HepG2 (cell line): ENCODE measurements around the gene CASKIN1. TPM values are rescaled to one million over a fixed set of nuclear protein-coding genes. Genes with fewer than 3 reads are reported as not detected.
A peak's percentile ranks its signal among the peaks of the same experiment; 100 is the strongest.

Experiments used
- BCL6 ChIP-seq: IDR thresholded peaks from 2 replicates; pipeline ENCODE4 v1.6.1; 2016; ENCODE audit warnings: missing genetic modification reagents, missing compliant biosample characterization
- GATA4 ChIP-seq: sonication (generic); IDR thresholded peaks from 2 replicates; pipeline ENCODE4 v1.6.1; 2016; ENCODE audit warnings: antibody characterized with exemption, low read depth, borderline replicate concordance
- IRF2 ChIP-seq: IDR thresholded peaks from 2 replicates; pipeline ENCODE4 v1.6.1; 2018; ENCODE audit warnings: missing genetic modification reagents, missing compliant biosample characterization
- KDM3A ChIP-seq: IDR thresholded peaks from 2 replicates; pipeline ENCODE4 v1.6.1; 2018; ENCODE audit warnings: low read depth, missing compliant biosample characterization
- NFKBIZ ChIP-seq: IDR thresholded peaks from 2 replicates; pipeline ENCODE4 v1.6.1; 2018; ENCODE audit warnings: missing genetic modification reagents, missing compliant biosample characterization
- PAXIP1 ChIP-seq: sonication (generic); formaldehyde crosslinking; conservative IDR thresholded peaks from 2 replicates; pipeline ENCODE4 v1.4.0; 2020; ENCODE audit warnings: mild to moderate bottlenecking, missing genetic modification reagents, moderate library complexity
- RBM22 ChIP-seq: fragments of 200-400 bp; formaldehyde crosslinking; optimal IDR thresholded peaks from 2 replicates; pipeline ENCODE3; 2017; ENCODE audit warnings: mild to moderate bottlenecking, low read length, moderate library complexity
- SIN3A ChIP-seq: IDR thresholded peaks from 2 replicates; pipeline ENCODE4 v1.6.1; 2011; ENCODE audit warnings: low read depth, mild to moderate bottlenecking, control low read depth, low read length, borderline replicate concordance
- SKIL ChIP-seq: sonication (generic); formaldehyde crosslinking; IDR thresholded peaks from 2 replicates; pipeline ENCODE4 v1.8.0; 2022; ENCODE audit warnings: missing genetic modification reagents, mild to moderate bottlenecking, moderate library complexity, borderline replicate concordance
- TBL1XR1 ChIP-seq: fragments of 150-350 bp; IDR thresholded peaks from 2 replicates; pipeline ENCODE4 v1.6.1; 2014; ENCODE audit warnings: borderline replicate concordance, low read length; ENCODE audit not compliant: partially characterized antibody
- XRCC5 ChIP-seq: fragments of 200-400 bp; formaldehyde crosslinking; optimal IDR thresholded peaks from 2 replicates; pipeline ENCODE3; 2017; ENCODE audit warnings: mild to moderate bottlenecking, low read length
- ZFP36 ChIP-seq: fragments of 150-350 bp; IDR thresholded peaks from 2 replicates; pipeline ENCODE4 v1.6.1; 2018; ENCODE audit warnings: borderline replicate concordance, low read length, low read depth; ENCODE audit not compliant: partially characterized antibody
- ZFP90 ChIP-seq: sonication (generic); formaldehyde crosslinking; IDR thresholded peaks from 2 replicates; pipeline ENCODE4 v1.8.0; 2022; ENCODE audit warnings: missing genetic modification reagents, mild to moderate bottlenecking, inconsistent platforms, borderline replicate concordance
- ZNF674 ChIP-seq: sonication (generic); formaldehyde crosslinking; IDR thresholded peaks from 2 replicates; pipeline ENCODE4 v1.5.0; 2020; ENCODE audit warnings: low read depth, mild to moderate bottlenecking, missing genetic modification reagents
- ZNF83 ChIP-seq: sonication (generic); formaldehyde crosslinking; IDR thresholded peaks from 2 replicates; pipeline ENCODE4 v1.4.0; 2020; ENCODE audit warnings: missing genetic modification reagents, mild to moderate bottlenecking, borderline replicate concordance
- polyA plus RNA-seq, 8 experiments: library from polyadenylated mRNA; depleted of rRNA in 3 of 8; stranded (reverse) in 7 of 8; unstranded in 1 of 8; fragments of >200 nt; fragmentation: Illumina TruSeq in 4 of 8; extraction: Trizol in 4 of 8; gene quantifications; 2 replicates each; pipeline versions ENCODE4 v1.2.1 to v1.2.3, GENCODE V29; 2011 to 2016; ENCODE audit warnings: low read depth in 4 of 8, missing spikeins in 1 of 8, mixed read lengths in 1 of 8; ENCODE audit not compliant: insufficient read depth in 1 of 8
- total RNA-seq, 5 experiments: library from RNA; depleted of rRNA; stranded (reverse); fragments of >200 nt; fragmentation: Illumina TruSeq; extraction: Trizol; gene quantifications; 2 replicates each; pipeline ENCODE4 v1.2.3, GENCODE V29; 2016; ENCODE audit warnings: low read depth in 1 of 5
- TF ChIP-seq, protein P1 (sequence below): sonication (generic); formaldehyde crosslinking; conservative IDR thresholded peaks from 2 replicates; pipeline ENCODE4 v1.8.0; 2022; ENCODE audit warnings: missing genetic modification reagents
- TF ChIP-seq, protein P2 (sequence below), 2 experiments: sonication (generic) in 1 of 2; formaldehyde crosslinking in 1 of 2; IDR thresholded peaks; 2 replicates each; pipeline versions ENCODE4 v1.4.0 to v1.6.1; 2018 to 2020; ENCODE audit warnings: missing genetic modification reagents in 2 of 2, borderline replicate concordance in 1 of 2, low read depth in 1 of 2, mild to moderate bottlenecking in 1 of 2, missing biosample characterization in 1 of 2

Gene CASKIN1
- total and polyA plus RNA-seq, 2 of the 13 experiments (the other 11 are each of a cell fraction or from before 2014, with no cell fraction given): 1.2 to 2.2 TPM

GRCh38 chr16:2226245-2226793 lies 29.9 kb upstream of the CASKIN1 start (continued):
- TF ChIP-seq IRF2 (CRISPR knock-in tag) (peak; percentile 20; the same call in 1 of the 2 replicates), SKIL (CRISPR knock-in tag) (no peak; the same call in 1 of the 2 replicates), ZNF83 (CRISPR knock-in tag) (no peak), SIN3A (no peak), PAXIP1 (CRISPR knock-in tag) (peak; percentile 72), KDM3A (CRISPR knock-in tag) (0 out of 2 replicates have a peak, but pooled peaks have one; percentile 20), ZFP36 (peak; percentile 33), XRCC5 (peak; percentile 43), RBM22 (peak; percentile 90), ZNF674 (CRISPR knock-in tag) (no peak), NFKBIZ (peak; percentile 51; the same call in 1 of the 2 replicates), TBL1XR1 (peak; percentile 50), BCL6 (CRISPR knock-in tag) (peak; percentile 79), GATA4 (no peak), ZFP90 (no peak)
- TF ChIP-seq, protein P1, sequence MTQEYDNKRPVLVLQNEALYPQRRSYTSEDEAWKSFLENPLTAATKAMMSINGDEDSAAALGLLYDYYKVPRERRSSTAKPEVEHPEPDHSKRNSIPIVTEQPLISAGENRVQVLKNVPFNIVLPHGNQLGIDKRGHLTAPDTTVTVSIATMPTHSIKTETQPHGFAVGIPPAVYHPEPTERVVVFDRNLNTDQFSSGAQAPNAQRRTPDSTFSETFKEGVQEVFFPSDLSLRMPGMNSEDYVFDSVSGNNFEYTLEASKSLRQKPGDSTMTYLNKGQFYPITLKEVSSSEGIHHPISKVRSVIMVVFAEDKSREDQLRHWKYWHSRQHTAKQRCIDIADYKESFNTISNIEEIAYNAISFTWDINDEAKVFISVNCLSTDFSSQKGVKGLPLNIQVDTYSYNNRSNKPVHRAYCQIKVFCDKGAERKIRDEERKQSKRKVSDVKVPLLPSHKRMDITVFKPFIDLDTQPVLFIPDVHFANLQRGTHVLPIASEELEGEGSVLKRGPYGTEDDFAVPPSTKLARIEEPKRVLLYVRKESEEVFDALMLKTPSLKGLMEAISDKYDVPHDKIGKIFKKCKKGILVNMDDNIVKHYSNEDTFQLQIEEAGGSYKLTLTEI: no peak
- TF ChIP-seq, protein P2, sequence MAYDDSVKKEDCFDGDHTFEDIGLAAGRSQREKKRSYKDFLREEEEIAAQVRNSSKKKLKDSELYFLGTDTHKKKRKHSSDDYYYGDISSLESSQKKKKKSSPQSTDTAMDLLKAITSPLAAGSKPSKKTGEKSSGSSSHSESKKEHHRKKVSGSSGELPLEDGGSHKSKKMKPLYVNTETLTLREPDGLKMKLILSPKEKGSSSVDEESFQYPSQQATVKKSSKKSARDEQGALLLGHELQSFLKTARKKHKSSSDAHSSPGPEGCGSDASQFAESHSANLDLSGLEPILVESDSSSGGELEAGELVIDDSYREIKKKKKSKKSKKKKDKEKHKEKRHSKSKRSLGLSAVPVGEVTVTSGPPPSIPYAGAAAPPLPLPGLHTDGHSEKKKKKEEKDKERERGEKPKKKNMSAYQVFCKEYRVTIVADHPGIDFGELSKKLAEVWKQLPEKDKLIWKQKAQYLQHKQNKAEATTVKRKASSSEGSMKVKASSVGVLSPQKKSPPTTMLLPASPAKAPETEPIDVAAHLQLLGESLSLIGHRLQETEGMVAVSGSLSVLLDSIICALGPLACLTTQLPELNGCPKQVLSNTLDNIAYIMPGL (CRISPR knock-in tag; IDR thresholded peaks at IDR 0.05; ENCODE audit: borderline replicate concordance in 1 of 2, low read depth in 1 of 2): 0 out of 4 replicates have a peak, but pooled peaks of 1 of the 2 experiments have one; percentile 34
